Measurements from ENCODE around the gene ZNF91.
"Not testable (repeated sequence)": the region's sequence is repeated elsewhere in the genome, so short reads cannot be mapped to it uniquely, and the experiment has no call there.

Gene ZNF91

GRCh38 chr19:23399443-23399842 lies 4.2 kb upstream of the ZNF91 start:
- no peak overlapping the region for H3K4me3 ChIP-seq (ENCODE audit: low read length)
- no peak for DNase-seq (ENCODE audit: low read depth)
- TF ChIP-seq, protein P1, sequence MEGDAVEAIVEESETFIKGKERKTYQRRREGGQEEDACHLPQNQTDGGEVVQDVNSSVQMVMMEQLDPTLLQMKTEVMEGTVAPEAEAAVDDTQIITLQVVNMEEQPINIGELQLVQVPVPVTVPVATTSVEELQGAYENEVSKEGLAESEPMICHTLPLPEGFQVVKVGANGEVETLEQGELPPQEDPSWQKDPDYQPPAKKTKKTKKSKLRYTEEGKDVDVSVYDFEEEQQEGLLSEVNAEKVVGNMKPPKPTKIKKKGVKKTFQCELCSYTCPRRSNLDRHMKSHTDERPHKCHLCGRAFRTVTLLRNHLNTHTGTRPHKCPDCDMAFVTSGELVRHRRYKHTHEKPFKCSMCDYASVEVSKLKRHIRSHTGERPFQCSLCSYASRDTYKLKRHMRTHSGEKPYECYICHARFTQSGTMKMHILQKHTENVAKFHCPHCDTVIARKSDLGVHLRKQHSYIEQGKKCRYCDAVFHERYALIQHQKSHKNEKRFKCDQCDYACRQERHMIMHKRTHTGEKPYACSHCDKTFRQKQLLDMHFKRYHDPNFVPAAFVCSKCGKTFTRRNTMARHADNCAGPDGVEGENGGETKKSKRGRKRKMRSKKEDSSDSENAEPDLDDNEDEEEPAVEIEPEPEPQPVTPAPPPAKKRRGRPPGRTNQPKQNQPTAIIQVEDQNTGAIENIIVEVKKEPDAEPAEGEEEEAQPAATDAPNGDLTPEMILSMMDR (conservative IDR thresholded peaks at IDR 0.05; ENCODE audit: low read length): no peak

DNA sequence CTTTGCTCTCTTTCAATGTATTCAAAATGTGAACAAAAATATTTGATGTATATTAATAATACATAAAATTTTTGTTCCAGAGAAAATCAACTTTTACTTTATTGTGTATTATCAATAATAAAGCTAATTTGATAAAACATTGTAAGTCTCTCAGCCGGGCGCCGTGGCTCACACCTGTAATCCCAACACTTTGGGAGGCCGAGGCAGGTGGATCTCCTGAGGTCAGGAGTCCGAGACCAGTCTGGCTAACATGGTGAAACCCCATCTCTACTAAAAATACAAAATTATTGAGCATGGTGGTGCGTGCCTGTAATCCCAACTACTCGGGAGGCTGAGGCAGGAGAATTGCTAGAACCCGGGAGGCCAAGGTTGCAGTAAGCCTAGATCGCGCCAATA lies 449 bp upstream of the ZNF91 start:
- not testable (repeated sequence) for DNase-seq (ENCODE audit: low read depth)
- H3K4me3 ChIP-seq (ENCODE audit: low read length): peak overlapping the region; percentile 99

DNA sequence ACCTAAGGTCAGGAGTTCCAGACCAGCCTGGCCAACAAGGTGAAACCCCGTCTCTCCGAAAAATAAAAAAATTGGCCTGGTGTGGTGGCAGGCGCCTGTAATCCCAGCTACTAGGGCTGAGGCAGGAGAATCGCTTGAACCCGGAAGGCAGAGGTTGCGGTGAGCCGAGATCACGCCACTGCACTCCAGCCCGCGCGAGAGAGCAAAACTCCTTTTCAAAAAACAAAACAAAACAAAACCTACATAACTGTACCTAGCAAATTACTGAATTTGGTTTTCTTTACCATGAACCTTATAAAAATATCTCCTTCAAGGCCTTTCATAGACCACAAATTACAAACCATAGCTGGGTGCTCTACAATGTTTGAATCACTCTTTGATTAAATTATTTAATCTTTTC lies 760 bp downstream of the ZNF91 start:
- H3K4me3 ChIP-seq (ENCODE audit: low read length): peak overlapping the region; percentile 99
- peak; percentile 28 for DNase-seq (ENCODE audit: low read depth)
- TF ChIP-seq, protein P1 (conservative IDR thresholded peaks at IDR 0.05; ENCODE audit: low read length): no peak

- TF ChIP-seq, protein P1 (conservative IDR thresholded peaks at IDR 0.05; ENCODE audit: low read length): no peak
- no peak for DNase-seq (ENCODE audit: low read depth)
- H3K4me3 ChIP-seq (ENCODE audit: low read length): no peak overlapping the region
These were observed 2.1 kb downstream of the ZNF91 start for GRCh38 chr19:23393121-23393520.

DNA sequence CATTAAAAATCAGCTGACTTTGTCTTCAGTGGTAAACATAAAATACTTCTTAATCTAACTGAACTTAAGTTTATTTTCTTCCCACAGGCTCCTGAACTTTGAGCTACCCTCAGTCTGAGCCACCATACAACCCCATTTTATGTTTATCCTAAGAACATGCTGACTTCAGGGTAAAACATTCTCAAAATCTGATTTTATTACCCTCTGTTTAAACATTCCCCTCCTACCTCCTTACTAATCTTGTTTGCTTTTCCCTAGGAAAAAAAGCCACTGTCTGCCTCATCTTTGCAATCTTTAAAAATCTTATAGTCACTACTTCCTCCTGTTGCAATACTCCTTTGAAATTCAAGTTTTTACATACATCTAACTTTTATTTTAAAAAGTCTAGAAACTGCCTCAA lies 4.0 kb downstream of the ZNF91 start:
- no peak overlapping the region for H3K4me3 ChIP-seq (ENCODE audit: low read length)
- no peak for DNase-seq (ENCODE audit: low read depth)
- TF ChIP-seq, protein P1 (conservative IDR thresholded peaks at IDR 0.05; ENCODE audit: low read length): no peak

DNA sequence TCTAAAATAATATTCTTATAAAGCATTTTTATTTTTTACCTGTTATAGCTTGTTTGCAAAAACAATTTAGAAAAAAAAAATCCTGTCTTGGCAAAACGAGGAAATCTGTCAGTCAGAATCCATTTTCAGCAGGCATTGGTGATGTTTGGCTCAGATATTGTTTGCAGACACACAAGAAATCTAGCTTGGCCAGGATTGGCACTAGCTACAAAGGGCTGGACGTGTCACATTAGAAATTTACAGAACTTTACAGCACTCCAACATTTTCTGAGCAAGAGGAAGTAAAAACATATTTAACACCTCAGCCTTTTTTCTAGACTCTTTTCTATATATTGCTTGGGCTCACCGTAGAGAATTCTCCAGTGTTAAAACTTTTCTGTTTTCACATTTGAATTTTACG lies 9.9 kb downstream of the ZNF91 start:
- no peak overlapping the region for H3K4me3 ChIP-seq (ENCODE audit: low read length)
- no peak for DNase-seq (ENCODE audit: low read depth)
- TF ChIP-seq, protein P1 (conservative IDR thresholded peaks at IDR 0.05; ENCODE audit: low read length): no peak

DNA sequence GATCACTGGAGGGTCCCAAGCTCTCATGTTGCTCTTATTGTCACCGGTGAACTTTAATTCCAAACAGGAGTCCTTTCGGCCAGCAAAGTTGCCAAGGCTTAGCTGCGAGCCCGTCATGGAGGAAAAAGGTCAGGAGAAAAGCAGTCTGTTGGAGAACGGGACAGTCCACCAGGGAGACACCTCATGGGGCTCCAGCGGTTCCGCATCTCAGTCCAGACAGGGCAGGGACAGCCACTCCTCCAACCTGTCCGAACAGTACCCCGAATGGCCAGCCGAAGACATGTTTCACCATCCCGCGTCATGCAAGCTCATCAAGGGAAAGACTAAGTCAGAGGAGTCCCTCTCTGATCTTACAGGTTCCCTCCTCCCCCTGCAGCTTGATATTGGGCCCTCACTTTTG lies 10.4 kb downstream of the ZNF91 start:
- H3K4me3 ChIP-seq (ENCODE audit: low read length): no peak overlapping the region
- no peak for DNase-seq (ENCODE audit: low read depth)
- TF ChIP-seq, protein P1 (conservative IDR thresholded peaks at IDR 0.05; ENCODE audit: low read length): no peak

DNA sequence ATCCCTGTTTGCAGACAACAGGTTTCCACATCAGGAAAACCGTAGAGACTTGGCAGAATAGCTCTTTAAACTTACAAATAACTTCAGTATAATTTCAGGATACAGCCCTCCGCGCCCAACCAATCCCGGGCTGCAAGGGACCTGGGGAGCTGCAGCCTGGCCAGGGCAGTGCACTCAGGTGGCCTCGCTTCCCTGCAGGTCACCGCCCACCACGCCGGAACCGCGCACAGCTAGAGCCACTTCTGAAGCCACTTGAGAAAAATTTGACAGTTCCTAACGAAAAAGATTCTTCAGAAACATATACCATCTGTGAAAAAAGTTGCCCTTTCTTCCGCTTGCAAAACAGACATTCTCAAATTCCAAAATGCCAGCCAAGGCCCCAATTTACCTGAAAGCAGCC lies 11.1 kb downstream of the ZNF91 start:
- DNase-seq (ENCODE audit: low read depth): no peak
- no peak overlapping the region for H3K4me3 ChIP-seq (ENCODE audit: low read length)
- TF ChIP-seq, protein P1 (conservative IDR thresholded peaks at IDR 0.05; ENCODE audit: low read length): no peak

All from AG10803 (cell line).